Epidermal melanocyte (primary cell): ENCODE data around the gene NRXN2.
A peak's percentile ranks its signal among the peaks of the same experiment; 100 is the strongest.
"Not testable (repeated sequence)": the region's sequence is repeated elsewhere in the genome, so short reads cannot be mapped to it uniquely, and the experiment has no call there.

Experiments used
- DNase-seq: peaks from one replicate; pipeline ENCODE4 v3.0.0; 2011; ENCODE audit warnings: low spot score; ENCODE audit not compliant: insufficient read length

Gene NRXN2

GRCh38 chr11:64701956-64702355 lies 21.0 kb downstream of the NRXN2 start:
- not testable (repeated sequence) for DNase-seq

GRCh38 chr11:64698427-64698826 lies 24.6 kb downstream of the NRXN2 start:
- no peak for DNase-seq

GRCh38 chr11:64697663-64698375 lies 25.2 kb downstream of the NRXN2 start:
- no peak for DNase-seq

GRCh38 chr11:64696045-64696444 lies 27.0 kb downstream of the NRXN2 start:
- no peak for DNase-seq

- DNase-seq: no peak
These were observed 27.4 kb downstream of the NRXN2 start for GRCh38 chr11:64695548-64695947.

GRCh38 chr11:64694821-64695365 lies 28.1 kb downstream of the NRXN2 start:
- DNase-seq: no peak

GRCh38 chr11:64694026-64694755 lies 28.8 kb downstream of the NRXN2 start:
- no peak for DNase-seq

- DNase-seq: no peak
These were observed 30.1 kb downstream of the NRXN2 start for GRCh38 chr11:64692764-64693331.

- no peak for DNase-seq
These were observed 31.5 kb downstream of the NRXN2 start for GRCh38 chr11:64691543-64691942.

GRCh38 chr11:64690235-64690634 lies 32.8 kb downstream of the NRXN2 start:
- no peak for DNase-seq

- peak; percentile 83 for DNase-seq
These were observed 34.4 kb downstream of the NRXN2 start for GRCh38 chr11:64688534-64688982.

GRCh38 chr11:64687643-64688533 lies 35.1 kb downstream of the NRXN2 start:
- no peak for DNase-seq

- DNase-seq: no peak
These were observed 35.8 kb downstream of the NRXN2 start for GRCh38 chr11:64687204-64687603.

GRCh38 chr11:64686466-64687170 lies 36.4 kb downstream of the NRXN2 start:
- no peak for DNase-seq

- DNase-seq: no peak
These were observed 37.5 kb downstream of the NRXN2 start for GRCh38 chr11:64685536-64685935.

GRCh38 chr11:64684357-64684756 lies 38.6 kb downstream of the NRXN2 start:
- no peak for DNase-seq

- DNase-seq: no peak
These were observed 41.8 kb downstream of the NRXN2 start for GRCh38 chr11:64681171-64681570.

- no peak for DNase-seq
These were observed 43.2 kb downstream of the NRXN2 start for GRCh38 chr11:64679846-64680245.

GRCh38 chr11:64677441-64678023 lies 45.5 kb downstream of the NRXN2 start:
- no peak for DNase-seq

- no peak for DNase-seq
These were observed 46.8 kb downstream of the NRXN2 start for GRCh38 chr11:64676261-64676615.
